HepG2 (cell line): ENCODE results near the gene R3HDM4.

ENCODE experiments used
- CTCF ChIP-seq: sonication (generic); formaldehyde crosslinking; IDR thresholded peaks from 2 replicates; pipeline ENCODE4 v1.5.0; 2020; ENCODE audit warnings: mild to moderate bottlenecking, missing genetic modification reagents, moderate library complexity
- MTA3 ChIP-seq: sonication (generic); formaldehyde crosslinking; IDR thresholded peaks from 2 replicates; pipeline ENCODE4 v1.4.0; 2020; ENCODE audit warnings: missing genetic modification reagents
- MXI1 ChIP-seq: IDR thresholded peaks from 3 replicates; pipeline ENCODE4 v1.6.1; 2012; ENCODE audit warnings: low read depth, low read length, inconsistent platforms, borderline replicate concordance
- NFIC ChIP-seq: IDR thresholded peaks from 2 replicates; pipeline ENCODE4 v1.6.1; 2012; ENCODE audit warnings: mild to moderate bottlenecking, low read length, inconsistent platforms
- RFX5 ChIP-seq: IDR thresholded peaks from 2 replicates; pipeline ENCODE4 v1.6.1; 2011; ENCODE audit warnings: low read depth, low read length, improper control_type of control experiment
- SP5 ChIP-seq: IDR thresholded peaks from 2 replicates; pipeline ENCODE4 v1.6.1; 2016; ENCODE audit warnings: low read depth, borderline replicate concordance
- TFAP4 ChIP-seq: sonication (generic); IDR thresholded peaks from 2 replicates; pipeline ENCODE4 v1.6.1; 2016; ENCODE audit warnings: low read depth, borderline replicate concordance
- ZBTB43 ChIP-seq: sonication (generic); formaldehyde crosslinking; conservative IDR thresholded peaks from 2 replicates; pipeline ENCODE4 v1.4.0; 2020; ENCODE audit warnings: missing genetic modification reagents
- ZC3H13 ChIP-seq: sonication (generic); formaldehyde crosslinking; IDR thresholded peaks from 2 replicates; pipeline ENCODE4 v1.8.1; 2023; ENCODE audit warnings: mild to moderate bottlenecking, missing genetic modification reagents, moderate library complexity
- ZFX ChIP-seq: sonication (generic); formaldehyde crosslinking; IDR thresholded peaks from 2 replicates; pipeline ENCODE4 v1.4.0; 2020; ENCODE audit warnings: mild to moderate bottlenecking, low read depth, missing genetic modification reagents, moderate library complexity
- ZNF12 ChIP-seq: sonication (generic); formaldehyde crosslinking; IDR thresholded peaks from 2 replicates; pipeline ENCODE4 v1.5.0; 2020; ENCODE audit warnings: missing genetic modification reagents
- ZNF274 ChIP-seq: sonication (generic); formaldehyde crosslinking; IDR thresholded peaks from 2 replicates; pipeline ENCODE4 v1.5.1; 2020; ENCODE audit warnings: mild to moderate bottlenecking, missing genetic modification reagents
- ZNF354B ChIP-seq: sonication (generic); formaldehyde crosslinking; IDR thresholded peaks from 2 replicates; pipeline ENCODE4 v1.8.0; 2022; ENCODE audit warnings: mild to moderate bottlenecking, missing genetic modification reagents

GRCh38 chr19:929891-930258, 16.9 kb upstream of the R3HDM4 start:
- TF ChIP-seq ZFX (CRISPR knock-in tag) (no peak), ZC3H13 (no peak), MXI1 (no peak), NFIC (no peak), ZNF274 (no peak), CTCF (CRISPR knock-in tag) (no peak), SP5 (no peak), ZNF354B (CRISPR knock-in tag) (no peak), ZBTB43 (CRISPR knock-in tag) (no peak), MTA3 (CRISPR knock-in tag) (no peak), TFAP4 (no peak), RFX5 (no peak), ZNF12 (CRISPR knock-in tag) (no peak)
